ENCODE measurements around the gene SOX18. TPM values are rescaled to one million over a fixed set of nuclear protein-coding genes. Genes with fewer than 3 reads are reported as not detected.

Gene SOX18
- total and polyA plus RNA-seq, 2 of the 13 experiments (the other 11 are each of a cell fraction or from before 2014, with no cell fraction given), result 1.6 to 1.9 TPM

GRCh38 chr20:64063389-64064144 is 14.1 kb upstream of the SOX18 start (continued):
- TF ChIP-seq, protein P1, sequence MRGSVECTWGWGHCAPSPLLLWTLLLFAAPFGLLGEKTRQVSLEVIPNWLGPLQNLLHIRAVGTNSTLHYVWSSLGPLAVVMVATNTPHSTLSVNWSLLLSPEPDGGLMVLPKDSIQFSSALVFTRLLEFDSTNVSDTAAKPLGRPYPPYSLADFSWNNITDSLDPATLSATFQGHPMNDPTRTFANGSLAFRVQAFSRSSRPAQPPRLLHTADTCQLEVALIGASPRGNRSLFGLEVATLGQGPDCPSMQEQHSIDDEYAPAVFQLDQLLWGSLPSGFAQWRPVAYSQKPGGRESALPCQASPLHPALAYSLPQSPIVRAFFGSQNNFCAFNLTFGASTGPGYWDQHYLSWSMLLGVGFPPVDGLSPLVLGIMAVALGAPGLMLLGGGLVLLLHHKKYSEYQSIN (CRISPR knock-in tag; IDR thresholded peaks at IDR 0.05; ENCODE audit: borderline replicate concordance), result no peak
- TF ChIP-seq ZNF451 (CRISPR knock-in tag; IDR thresholded peaks at IDR 0.05), result 0 out of 2 replicates have a peak, but pooled peaks have one; percentile 11
- TF ChIP-seq NONO (IDR thresholded peaks at IDR 0.05), result no peak
- TF ChIP-seq NONO (CRISPR knock-in tag; conservative IDR thresholded peaks at IDR 0.05), result no peak; the same call in none of the 2 replicates
- TF ChIP-seq ZNF619 (CRISPR knock-in tag; IDR thresholded peaks at IDR 0.05), result peak; percentile 11; the same call in 1 of the 2 replicates
- TF ChIP-seq POLR2AphosphoS5 (IDR thresholded peaks at IDR 0.05; ENCODE audit: low read depth, low read length), result no peak
- no peak for TF ChIP-seq NCOA2 (CRISPR knock-in tag; IDR thresholded peaks at IDR 0.05)
- no peak for TF ChIP-seq ZNF383 (CRISPR knock-in tag; IDR thresholded peaks at IDR 0.05; ENCODE audit: borderline replicate concordance)
- TF ChIP-seq, protein P2, sequence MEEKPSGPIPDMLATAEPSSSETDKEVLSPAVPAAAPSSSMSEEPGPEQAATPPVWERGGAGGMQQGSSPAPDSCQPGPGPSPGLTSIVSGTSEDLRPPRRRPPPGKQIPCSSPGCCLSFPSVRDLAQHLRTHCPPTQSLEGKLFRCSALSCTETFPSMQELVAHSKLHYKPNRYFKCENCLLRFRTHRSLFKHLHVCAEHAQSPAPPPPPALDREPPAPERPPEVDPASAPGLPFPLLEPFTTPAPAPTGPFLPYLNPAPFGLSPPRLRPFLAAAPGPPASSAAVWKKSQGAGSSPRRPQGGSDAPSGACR (CRISPR knock-in tag; IDR thresholded peaks at IDR 0.05), result peak; percentile 70; the same call in 1 of the 2 replicates
- peak; percentile 80; the same call in 1 of the 2 replicates for TF ChIP-seq SNAPC4 (CRISPR knock-in tag; IDR thresholded peaks at IDR 0.05)
- no peak for TF ChIP-seq WIZ (CRISPR knock-in tag; IDR thresholded peaks at IDR 0.05)
- peak; percentile 82; the same call in 1 of the 2 replicates for TF ChIP-seq ZNF557 (CRISPR knock-in tag; IDR thresholded peaks at IDR 0.05)
- peak; percentile 62; the same call in 1 of the 2 replicates for TF ChIP-seq TARDBP (CRISPR knock-in tag; IDR thresholded peaks at IDR 0.05)
- TF ChIP-seq BHLHE40 (IDR thresholded peaks at IDR 0.05; ENCODE audit: low read length), result peak; percentile 17; the same call in 1 of the 2 replicates
- peak; percentile 58; the same call in 1 of the 2 replicates for TF ChIP-seq MAFG (CRISPR knock-in tag; IDR thresholded peaks at IDR 0.05)
- TF ChIP-seq, protein P3, sequence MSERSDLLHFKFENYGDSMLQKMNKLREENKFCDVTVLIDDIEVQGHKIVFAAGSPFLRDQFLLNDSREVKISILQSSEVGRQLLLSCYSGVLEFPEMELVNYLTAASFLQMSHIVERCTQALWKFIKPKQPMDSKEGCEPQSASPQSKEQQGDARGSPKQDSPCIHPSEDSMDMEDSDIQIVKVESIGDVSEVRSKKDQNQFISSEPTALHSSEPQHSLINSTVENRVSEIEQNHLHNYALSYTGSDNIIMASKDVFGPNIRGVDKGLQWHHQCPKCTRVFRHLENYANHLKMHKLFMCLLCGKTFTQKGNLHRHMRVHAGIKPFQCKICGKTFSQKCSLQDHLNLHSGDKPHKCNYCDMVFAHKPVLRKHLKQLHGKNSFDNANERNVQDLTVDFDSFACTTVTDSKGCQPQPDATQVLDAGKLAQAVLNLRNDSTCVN (CRISPR knock-in tag; IDR thresholded peaks at IDR 0.05; ENCODE audit: borderline replicate concordance), result 0 out of 2 replicates have a peak, but pooled peaks have one; percentile 68
- no peak; the same call in 1 of the 2 replicates for TF ChIP-seq ZNF550 (CRISPR knock-in tag; IDR thresholded peaks at IDR 0.05; ENCODE audit: borderline replicate concordance)
- peak; percentile 70 for TF ChIP-seq CBX1 (IDR thresholded peaks at IDR 0.05; ENCODE audit: low read depth)
- TF ChIP-seq ZNF232 (CRISPR knock-in tag; IDR thresholded peaks at IDR 0.05; ENCODE audit: borderline replicate concordance), result peak; percentile 3; the same call in 1 of the 2 replicates
- TF ChIP-seq ZBTB7B (CRISPR knock-in tag; IDR thresholded peaks at IDR 0.05), result peak; percentile 60
- TF ChIP-seq ERF (CRISPR knock-in tag; IDR thresholded peaks at IDR 0.05), result no peak
- peak; percentile 6; the same call in 1 of the 2 replicates for TF ChIP-seq NFE2L2 (IDR thresholded peaks at IDR 0.05; ENCODE audit: low read length)
- no peak for TF ChIP-seq ZSCAN22 (CRISPR knock-in tag; IDR thresholded peaks at IDR 0.05)

Data from HepG2 (cell line).